Measurements from ENCODE around the gene RPS6KA5.
"Not testable (repeated sequence)": the region's sequence is repeated elsewhere in the genome, so short reads cannot be mapped to it uniquely, and the experiment has no call there.

DNA sequence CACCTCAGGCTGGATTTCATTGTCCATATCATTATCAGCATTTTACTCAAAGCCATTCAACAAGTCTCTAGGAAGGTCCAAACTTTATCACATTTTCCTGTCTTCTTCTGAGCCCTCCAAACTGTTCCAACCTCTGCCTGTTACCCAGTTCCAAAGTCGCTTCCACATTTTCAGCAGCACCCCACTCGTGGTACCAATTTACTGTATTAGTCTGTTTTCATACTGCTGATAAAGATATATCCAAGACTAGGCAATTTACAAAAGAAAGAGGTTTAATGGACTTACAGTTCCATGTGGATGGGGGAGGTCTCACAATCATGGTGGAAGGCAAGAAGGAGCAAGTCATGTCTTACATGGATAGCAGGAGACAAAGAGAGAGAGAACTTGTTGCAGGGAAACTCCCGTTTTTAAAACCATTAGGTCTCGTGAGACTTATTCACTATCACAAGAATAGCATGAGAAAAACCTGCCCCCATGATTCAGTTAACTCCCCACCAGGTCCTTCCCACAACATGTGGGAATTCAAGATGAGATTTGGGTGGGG lies 121.1 kb downstream of the RPS6KA5 start:
- TF ChIP-seq, protein P1, sequence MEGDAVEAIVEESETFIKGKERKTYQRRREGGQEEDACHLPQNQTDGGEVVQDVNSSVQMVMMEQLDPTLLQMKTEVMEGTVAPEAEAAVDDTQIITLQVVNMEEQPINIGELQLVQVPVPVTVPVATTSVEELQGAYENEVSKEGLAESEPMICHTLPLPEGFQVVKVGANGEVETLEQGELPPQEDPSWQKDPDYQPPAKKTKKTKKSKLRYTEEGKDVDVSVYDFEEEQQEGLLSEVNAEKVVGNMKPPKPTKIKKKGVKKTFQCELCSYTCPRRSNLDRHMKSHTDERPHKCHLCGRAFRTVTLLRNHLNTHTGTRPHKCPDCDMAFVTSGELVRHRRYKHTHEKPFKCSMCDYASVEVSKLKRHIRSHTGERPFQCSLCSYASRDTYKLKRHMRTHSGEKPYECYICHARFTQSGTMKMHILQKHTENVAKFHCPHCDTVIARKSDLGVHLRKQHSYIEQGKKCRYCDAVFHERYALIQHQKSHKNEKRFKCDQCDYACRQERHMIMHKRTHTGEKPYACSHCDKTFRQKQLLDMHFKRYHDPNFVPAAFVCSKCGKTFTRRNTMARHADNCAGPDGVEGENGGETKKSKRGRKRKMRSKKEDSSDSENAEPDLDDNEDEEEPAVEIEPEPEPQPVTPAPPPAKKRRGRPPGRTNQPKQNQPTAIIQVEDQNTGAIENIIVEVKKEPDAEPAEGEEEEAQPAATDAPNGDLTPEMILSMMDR (IDR thresholded peaks at IDR 0.05; ENCODE audit: low read length): not testable (repeated sequence)
- TF ChIP-seq EZH2phosphoT487 (IDR thresholded peaks at IDR 0.05; ENCODE audit: low read length): not testable (repeated sequence)
